ENCODE measurements around the gene DSPP. TPM values are rescaled to one million over a fixed set of nuclear protein-coding genes. Genes with fewer than 3 reads are reported as not detected.

Gene DSPP
- not detected in 2 replicates for total RNA-seq (2021)
- long read RNA-seq = 0 reads

- Histone ChIP-seq H3K4ac (ENCODE audit: low read depth, low read length) (no peak within 1 kb of the TSS), H3K18ac (ENCODE audit: insufficient read length, low read depth, low read length) (no peak within 1 kb of the TSS), H3K27me3 (ENCODE audit: insufficient read depth, low read length) (no peaks in the 10 kb centered on the region), H3K27ac (ENCODE audit: insufficient read length, low read depth, low read length) (no peak within 1 kb of the TSS), H2AFZ (ENCODE audit: low read length) (no peak within 1 kb of the TSS), H3K23ac (ENCODE audit: insufficient read length, low read depth, low read length) (no peak within 1 kb of the TSS), H3K79me1 (ENCODE audit: insufficient read depth, low read depth, low read length, poor library complexity, severe bottlenecking) (no peaks in the 10 kb centered on the region), H2BK120ac (ENCODE audit: low read depth, low read length, poor library complexity, severe bottlenecking) (no peak within 1 kb of the TSS), H4K5ac (ENCODE audit: insufficient read length, low read depth, low read length) (no peak within 1 kb of the TSS), H2AK5ac (ENCODE audit: insufficient read length, low read length) (no peak within 1 kb of the TSS), H2BK20ac (ENCODE audit: low read depth, low read length, poor library complexity, severe bottlenecking) (no peak within 1 kb of the TSS), H3K9me3 (ENCODE audit: control insufficient read depth, low read depth, low read length) (no peaks in the 10 kb centered on the region), H3K23me2 (ENCODE audit: insufficient read length, low read depth, low read length, poor library complexity, severe bottlenecking) (no peaks in the 10 kb centered on the region), H2BK15ac (ENCODE audit: low read depth, low read length) (no peak within 1 kb of the TSS), H4K20me1 (ENCODE audit: control insufficient read depth, insufficient read depth, insufficient read length) (no peaks in the 10 kb centered on the region), H3K14ac (ENCODE audit: insufficient read depth, low read length) (no peak within 1 kb of the TSS), H3K4me1 (ENCODE audit: insufficient read depth, low read length) (no peaks in the 10 kb centered on the region), H4K8ac (replicated peaks; ENCODE audit: insufficient read length, low read depth, low read length) (no peak within 1 kb of the TSS), H3K4me2 (ENCODE audit: insufficient read depth, insufficient read length, low read length) (no peak within 1 kb of the TSS), H2BK12ac (ENCODE audit: insufficient read length, low read depth, low read length) (no peak within 1 kb of the TSS), H4K91ac (ENCODE audit: insufficient read length, low read depth, low read length) (no peak within 1 kb of the TSS), H3K79me2 (ENCODE audit: insufficient read depth, low read length) (no peaks in the 10 kb centered on the region), H3K9ac (ENCODE audit: extremely low read depth, insufficient read length, low read length) (no peak within 1 kb of the TSS), H2BK5ac (ENCODE audit: insufficient read length, low read length) (no peak within 1 kb of the TSS), H3T11ph (ENCODE audit: low read length) (no peak within 1 kb of the TSS), H3K56ac (ENCODE audit: insufficient read length, low read depth, low read length) (no peak within 1 kb of the TSS)
- Mint-ChIP-seq H3K36me3 (ENCODE audit: insufficient read depth in 1 of 3, low read depth in 3 of 3) (peaks cover 0 to 2% (median 0%) of the 10 kb centered on the region in 3 experiments; a peak in 2 of 7 replicates), H3K9me3 (no peaks in the 10 kb centered on the region; a peak in 1 of 5 replicates), H3K4me1 (peaks cover 2% of the 10 kb centered on the region in 2 experiments), H3K4me3 (no peak within 1 kb of the TSS), H3K27ac (no peak within 1 kb of the TSS), H3K27me3 (ENCODE audit: low read depth) (no peaks in the 10 kb centered on the region)
- no CpG with 5 or more reads among the region's 4 CpGs for WGBS (ENCODE audit: extremely low coverage, insufficient read length, low lambda C conversion rate)
- no peak for TF ChIP-seq CTCF (conservative IDR thresholded peaks at IDR 0.05)
- no peak for DNase-seq
These were observed at the start of gene DSPP for GRCh38 chr4:87608229-87608628. TSS of gene DSPP (plus strand) at chr4:87608529. CDS start at chr4:87610909, 2,380 bp downstream.
